CD14-positive monocyte (primary cell): ENCODE data around the gene DHRS12. TPM values are rescaled to one million over a fixed set of nuclear protein-coding genes. Genes with fewer than 3 reads are reported as not detected.

ENCODE experiments used
- DNase-seq, 3 donors: peaks; one replicate each; pipeline ENCODE4 v3.0.0-alpha.2; 2011 to 2022
- H2AFZ ChIP-seq: 2 replicates; pipeline ENCODE4 v1.6.0; 2012; ENCODE audit warnings: mild to moderate bottlenecking, low read depth, low read length, inconsistent platforms; ENCODE audit not compliant: insufficient read depth, poor library complexity, severe bottlenecking
- H3K27ac ChIP-seq, 2 donors: 1 replicate in 1 of 2; 2 replicates in 1 of 2; pipeline ENCODE4 v1.5.1; 2012 to 2013; ENCODE audit warnings: low read length in 2 of 2, control low read depth in 1 of 2, inconsistent platforms in 1 of 2, low read depth in 1 of 2, mild to moderate bottlenecking in 1 of 2
- H3K27me3 ChIP-seq, 2 donors: one replicate each; pipeline versions ENCODE4 v1.6.0 to v1.6.1; 2011 to 2013; ENCODE audit warnings: low read length in 2 of 2; ENCODE audit not compliant: control insufficient read depth in 2 of 2, insufficient read depth in 2 of 2
- H3K36me3 ChIP-seq, 2 donors: replicated peaks in 1 of 2; 1 replicate in 1 of 2; 2 replicates in 1 of 2; pipeline versions ENCODE4 v1.5.1 to v1.6.1; 2012 to 2013; ENCODE audit warnings: low read length in 2 of 2, control low read depth in 1 of 2, inconsistent platforms in 1 of 2, mild to moderate bottlenecking in 1 of 2; ENCODE audit not compliant: insufficient read depth in 2 of 2, control insufficient read depth in 1 of 2
- H3K4me1 ChIP-seq, 2 donors: 1 replicate in 1 of 2; 2 replicates in 1 of 2; pipeline versions ENCODE4 v1.5.1 to v1.6.1; 2012 to 2013; ENCODE audit warnings: low read length in 2 of 2, control low read depth in 1 of 2, inconsistent platforms in 1 of 2, mild to moderate bottlenecking in 1 of 2, moderate library complexity in 1 of 2; ENCODE audit not compliant: insufficient read depth in 2 of 2, control insufficient read depth in 1 of 2
- H3K4me2 ChIP-seq: replicated peaks from 2 replicates; pipeline ENCODE3; 2012; ENCODE audit warnings: low read length, moderate library complexity, mild to moderate bottlenecking; ENCODE audit not compliant: poor library complexity, severe bottlenecking; ENCODE audit errors: extremely low read depth
- H3K4me3 ChIP-seq, 3 experiments: fragments of 200-600 bp in 1 of 3; sonication (generic) in 1 of 3; replicated peaks in 1 of 3; 1 replicate in 2 of 3; 2 replicates in 1 of 3; pipeline ENCODE4 v1.5.1; 2011 to 2013; ENCODE audit warnings: low read length in 3 of 3, mild to moderate bottlenecking in 3 of 3, control low read depth in 2 of 3, low read depth in 2 of 3, inconsistent platforms in 1 of 3, moderate library complexity in 1 of 3
- H3K79me2 ChIP-seq: 2 replicates; pipeline ENCODE4 v1.6.0; 2012; ENCODE audit warnings: mild to moderate bottlenecking, control low read depth, inconsistent platforms, low read length, moderate library complexity; ENCODE audit not compliant: insufficient read depth
- H3K9ac ChIP-seq: 2 replicates; pipeline ENCODE4 v1.6.0; 2017; ENCODE audit warnings: low read length, mild to moderate bottlenecking; ENCODE audit not compliant: insufficient read depth, poor library complexity, severe bottlenecking
- H3K9me3 ChIP-seq, 2 donors: replicated peaks in 1 of 2; 1 replicate in 1 of 2; 2 replicates in 1 of 2; pipeline versions ENCODE4 v1.5.1 to v1.6.1; 2012 to 2013; ENCODE audit warnings: low read length in 2 of 2, control low read depth in 1 of 2; ENCODE audit not compliant: control insufficient read depth in 1 of 2, insufficient read depth in 1 of 2
- H4K20me1 ChIP-seq: 2 replicates; pipeline ENCODE4 v1.6.0; 2012; ENCODE audit warnings: mild to moderate bottlenecking, low read length, control low read depth, moderate library complexity; ENCODE audit not compliant: insufficient read depth
- H3K27ac Mint-ChIP-seq, 7 donors: one replicate each; pipeline ENCODE4 v1.8.0; 2020; ENCODE audit warnings: mild to moderate bottlenecking in 7 of 7, mixed read lengths in 7 of 7, moderate library complexity in 6 of 7, inconsistent platforms in 2 of 7
- H3K27me3 Mint-ChIP-seq, 3 donors: one replicate each; pipeline ENCODE4 v1.8.0; 2021 to 2022; ENCODE audit warnings: low read depth in 3 of 3, mild to moderate bottlenecking in 3 of 3, mixed read lengths in 3 of 3, moderate library complexity in 3 of 3, inconsistent platforms in 1 of 3
- H3K36me3 Mint-ChIP-seq, 2 donors: one replicate each; pipeline ENCODE4 v1.8.0; 2020; ENCODE audit warnings: mixed read lengths in 2 of 2, inconsistent platforms in 1 of 2, mild to moderate bottlenecking in 1 of 2
- H3K4me1 Mint-ChIP-seq: one replicate; pipeline ENCODE4 v1.8.0; 2020; ENCODE audit warnings: mild to moderate bottlenecking, mixed read lengths
- H3K4me3 Mint-ChIP-seq, 2 donors: one replicate each; pipeline ENCODE4 v1.8.0; 2020; ENCODE audit warnings: mild to moderate bottlenecking in 2 of 2, mixed read lengths in 2 of 2, moderate library complexity in 1 of 2
- H3K9me3 Mint-ChIP-seq, 7 donors: one replicate each; pipeline ENCODE4 v1.8.0; 2020 to 2022; ENCODE audit warnings: mixed read lengths in 7 of 7, mild to moderate bottlenecking in 6 of 7, moderate library complexity in 6 of 7, inconsistent platforms in 2 of 7
- CTCF ChIP-seq: fragments of 200-600 bp; IDR thresholded peaks from one replicate; pipeline ENCODE4 v1.8.0; 2022; ENCODE audit warnings: antibody characterized with exemption, mild to moderate bottlenecking
- WGBS: methylation state at CpG from one replicate; pipeline ENCODE4 v1.1.5; 2013; ENCODE audit warnings: missing lambda C conversion rate; ENCODE audit not compliant: insufficient coverage; 5-methylcytosine and 5-hydroxymethylcytosine counted together
- intact Hi-C, 2 donors: fragments of 100-400 bp; cut with micrococcal nuclease; formaldehyde crosslinking; loops; one replicate each; pipeline versions ENCODE4 v1.15.0 to v1.15.1; 2023
- polyA plus RNA-seq, 3 donors: library from polyadenylated mRNA; depleted of rRNA in 1 of 3; unstranded in 2 of 3; stranded (reverse) in 1 of 3; fragments of 300-500 nt in 2 of 3; fragments of >200 nt in 1 of 3; fragmentation: Illumina TruSeq in 2 of 3; gene quantifications; 1 replicate in 2 of 3; 2 replicates in 1 of 3; pipeline ENCODE4 v1.2.3, GENCODE V29; 2012 to 2021

The DHRS12 gene
- polyA plus RNA-seq, 3 donors: 7.6 to 20.2 (median 20.0) TPM

DNA sequence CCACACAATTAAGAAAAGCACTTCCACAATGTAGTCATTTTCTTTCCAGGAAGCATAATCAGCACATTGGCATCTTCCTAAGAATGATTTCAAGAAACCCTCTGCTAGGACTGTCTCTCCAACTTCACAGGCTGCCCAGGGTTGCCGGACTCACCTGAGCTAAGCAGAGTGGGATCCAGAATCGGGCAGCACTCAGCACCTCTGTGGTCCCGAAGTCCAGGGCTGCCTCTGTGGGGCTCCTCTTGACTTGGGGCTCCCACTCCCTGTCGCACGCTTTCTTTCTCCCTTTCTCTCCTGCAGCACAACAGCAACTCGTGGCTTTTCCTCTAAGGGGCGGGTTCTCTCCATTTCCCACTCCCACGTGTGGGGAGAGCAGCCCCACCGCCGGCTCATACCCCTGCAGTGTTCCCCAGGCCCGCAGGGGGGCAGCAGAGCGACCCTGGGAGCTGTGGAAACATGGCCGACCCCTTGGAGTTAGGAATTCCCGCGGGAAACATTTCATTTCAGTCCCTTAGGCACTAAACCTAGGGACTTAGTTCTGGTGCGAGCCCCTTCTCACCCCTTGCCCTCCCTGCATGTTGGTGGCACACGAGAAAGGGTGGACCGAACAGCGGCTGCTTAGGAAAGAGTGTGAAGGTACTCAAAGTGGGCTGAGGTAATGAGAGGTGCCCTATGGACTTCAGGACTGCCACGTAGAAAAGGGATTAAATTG, 41.1 kb upstream of the DHRS12 start, which contains the start of gene TMEM272:
TSS of gene TMEM272 (minus strand) at position 316 of the 712 bp plus-strand sequence. CDS start 6,647 bp downstream, outside the sequence.
- intact Hi-C loops: loop anchor here in 1 of 2 donors (5.0 to 10.0 kb wide), 2 partner anchors 33 to 50 kb away; no protein-coding TSS in a partner anchor

GRCh38 chr13:51843529-51843928, 39.6 kb upstream of the DHRS12 start:
- H3K36me3 ChIP-seq: no peaks in the 10 kb centered on the region
- Mint-ChIP-seq H3K4me1 (peaks cover 13% of the 10 kb centered on the region), H3K27me3 (peaks cover 0 to 5% (median 4%) of the 10 kb centered on the region in 3 donors), H3K27ac (no peak overlapping the region), H3K4me3 (no peak overlapping the region), H3K36me3 (no peaks in the 10 kb centered on the region), H3K9me3 (peaks cover 0 to 1% (median 0%) of the 10 kb centered on the region in 7 donors)
- H3K4me1 ChIP-seq: peaks cover 0 to 5% of the 10 kb centered on the region in 2 donors
- WGBS: 50% methylated on average over 1 of the region's 3 CpGs
- H3K27ac ChIP-seq: no peak overlapping the region
- no peaks in the 10 kb centered on the region for H4K20me1 ChIP-seq
- intact Hi-C loops: loop anchor here in 1 of 2 donors (10.0 kb wide), 1 partner anchor 49 kb away; no protein-coding TSS in a partner anchor
- H2AFZ ChIP-seq: no peak overlapping the region
- no peak overlapping the region for H3K9ac ChIP-seq
- H3K27me3 ChIP-seq: no peaks in the 10 kb centered on the region
- no peak for TF ChIP-seq CTCF
- no peaks in the 10 kb centered on the region for H3K79me2 ChIP-seq
- no peak overlapping the region for H3K4me2 ChIP-seq
- no peaks in the 10 kb centered on the region for H3K9me3 ChIP-seq
- no peak for DNase-seq
- no peak overlapping the region for H3K4me3 ChIP-seq

More for the DNA sequence above, 41.1 kb upstream of the DHRS12 start, which contains the start of gene TMEM272:
- WGBS: 29% methylated on average over 19 of the region's 20 CpGs
- Histone ChIP-seq H3K79me2 (no peaks in the 10 kb centered on the region), H3K27ac (no peak within 1 kb of the TSS), H3K4me1 (peaks cover 5 to 7% of the 10 kb centered on the region in 2 donors), H3K4me3 (peak within 1 kb of the TSS in 1 of 3 experiments; percentile 20), H3K36me3 (no peaks in the 10 kb centered on the region), H3K27me3 (no peaks in the 10 kb centered on the region), H3K4me2 (peak within 1 kb of the TSS; percentile 17), H3K9ac (no peak within 1 kb of the TSS), H3K9me3 (no peaks in the 10 kb centered on the region), H2AFZ (peak within 1 kb of the TSS; percentile 51), H4K20me1 (no peaks in the 10 kb centered on the region)
- Mint-ChIP-seq H3K4me1 (peaks cover 20% of the 10 kb centered on the region), H3K9me3 (peaks cover 0 to 1% (median 0%) of the 10 kb centered on the region in 7 donors), H3K36me3 (no peaks in the 10 kb centered on the region), H3K27me3 (peaks cover 0 to 5% (median 4%) of the 10 kb centered on the region in 3 donors), H3K27ac (peak within 1 kb of the TSS in 1 of 7 donors; percentile 5), H3K4me3 (peak within 1 kb of the TSS; percentile 66 to 77)
- TF ChIP-seq CTCF: peak; percentile 95
- peak in 2 of 3 donors; percentile 34 to 51 for DNase-seq
